ENCODE data around the gene MAP4K2. TPM values are rescaled to one million over a fixed set of nuclear protein-coding genes. Genes with fewer than 3 reads are reported as not detected.

The MAP4K2 gene
- total and polyA plus RNA-seq, 2 of the 4 experiments (the other 2 are of a cell fraction): 11.7 to 16.6 TPM

DNA sequence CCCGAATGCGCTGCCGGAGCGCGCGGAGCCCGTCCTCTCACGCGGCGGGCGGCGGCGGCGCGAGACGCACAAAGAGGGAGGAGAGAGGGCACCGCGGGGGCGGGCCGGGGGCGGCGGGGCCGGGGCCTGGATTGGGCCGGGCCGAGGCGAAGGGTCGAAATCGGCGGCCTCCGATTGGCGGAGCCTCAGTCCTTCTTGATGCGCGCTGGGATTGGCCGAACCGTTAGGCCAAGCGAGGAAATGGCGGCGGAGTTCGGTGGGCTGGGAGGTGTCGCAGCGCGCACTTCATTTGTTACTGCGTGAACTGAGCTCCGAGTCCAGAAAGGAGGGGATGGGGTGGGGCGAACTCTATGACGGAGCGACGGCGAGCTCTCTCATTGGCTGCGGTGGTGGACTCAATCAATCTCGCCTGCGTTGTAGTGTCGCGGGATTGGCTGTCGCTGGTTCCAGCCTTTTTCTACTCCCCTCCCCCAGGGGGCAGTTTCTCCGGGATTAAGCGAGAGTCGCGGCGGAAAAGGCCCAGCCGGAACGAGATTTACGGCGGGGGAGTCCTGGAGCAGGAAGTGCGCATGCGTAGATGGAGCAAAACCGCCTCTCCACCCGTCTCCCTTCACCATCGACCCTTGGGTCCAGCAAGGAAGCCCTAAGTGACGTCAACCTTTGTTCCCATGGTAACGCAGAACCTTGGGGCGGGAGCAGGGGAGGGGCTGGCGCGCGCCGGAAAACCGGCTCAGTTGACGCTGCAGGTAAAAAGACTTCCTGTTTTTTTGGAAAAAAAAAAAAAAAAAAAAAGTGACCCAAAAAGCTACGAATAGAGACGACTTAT, 24.3 kb downstream of the MAP4K2 start, which contains the start of gene SF1:
SF1 (minus strand) TSS at position 70 of the 826 bp plus-strand sequence. CDS start 150 bp downstream, outside the sequence.
- Histone ChIP-seq H3K4ac (ENCODE audit: low read depth, low read length) (peak within 1 kb of the TSS; percentile 81), H3K4me1 (ENCODE audit: control insufficient read depth, insufficient read depth, low read length) (peaks cover 2% of the 10 kb centered on the region; the same call in 1 of the 2 replicates), H3K9ac (ENCODE audit: low read depth, low read length) (peak within 1 kb of the TSS; percentile 84), H3K27ac (ENCODE audit: insufficient read depth, low read length) (peak within 1 kb of the TSS; percentile 94), H3K18ac (ENCODE audit: low read depth, low read length) (peak within 1 kb of the TSS; percentile 26), H3K36me3 (ENCODE audit: control insufficient read depth, insufficient read depth, low read length) (peaks cover 19% of the 10 kb centered on the region), H3K4me2 (ENCODE audit: low read depth, low read length) (peak within 1 kb of the TSS; percentile 98), H2BK15ac (ENCODE audit: low read depth, low read length) (no peak within 1 kb of the TSS; the same call in 2 of the 3 replicates), H2AK9ac (replicated peaks; ENCODE audit: low read depth, low read length, poor library complexity) (peak within 1 kb of the TSS; percentile 95), H3K9me1 (ENCODE audit: insufficient read depth, low read length) (no peaks in the 10 kb centered on the region; the same call in 1 of the 2 replicates), H2BK120ac (ENCODE audit: low read depth, low read length) (peak within 1 kb of the TSS; percentile 13; the same call in 1 of the 2 replicates), H4K20me1 (ENCODE audit: insufficient read depth, low read length) (peaks cover 38% of the 10 kb centered on the region), H3K23ac (ENCODE audit: low read depth, low read length) (peak within 1 kb of the TSS; percentile 67; the same call in 1 of the 2 replicates), H3K14ac (replicated peaks; ENCODE audit: low read depth, low read length) (peak within 1 kb of the TSS; percentile 83), H4K91ac (ENCODE audit: insufficient read depth, low read depth, low read length) (peak within 1 kb of the TSS; percentile 75), H2BK20ac (ENCODE audit: low read depth, low read length) (no peak within 1 kb of the TSS), H3K56ac (ENCODE audit: extremely low read depth, insufficient read depth, low read length) (peak within 1 kb of the TSS; percentile 46; the same call in 1 of the 2 replicates), H3K4me3 (ENCODE audit: insufficient read depth, low read depth, low read length) (peak within 1 kb of the TSS; percentile 94), H2AFZ (replicated peaks; ENCODE audit: low read length, poor library complexity) (peak within 1 kb of the TSS; percentile 86), H2AK5ac (ENCODE audit: low read depth, low read length) (peak within 1 kb of the TSS; percentile 91), H4K5ac (ENCODE audit: low read depth, low read length) (peak within 1 kb of the TSS; percentile 87), H2BK5ac (ENCODE audit: low read depth, low read length, poor library complexity, severe bottlenecking) (peak within 1 kb of the TSS; percentile 87), H3K9me3 (ENCODE audit: control insufficient read depth, insufficient read depth, low read length) (no peaks in the 10 kb centered on the region), H3K27me3 (ENCODE audit: control insufficient read depth, insufficient read depth, low read length) (no peaks in the 10 kb centered on the region), H4K8ac (ENCODE audit: low read depth in 2 of 2, low read length in 2 of 2) (peak within 1 kb of the TSS; percentile 75 to 92), H3K79me1 (ENCODE audit: low read depth in 1 of 2, low read length in 2 of 2) (peaks cover 7 to 40% of the 10 kb centered on the region in 2 experiments)
- no CpG with 5 or more reads among the region's 80 CpGs for WGBS, 2 experiments (ENCODE audit: extremely low coverage in 2 of 2, insufficient read length in 1 of 2)
- TF ChIP-seq, protein P1, sequence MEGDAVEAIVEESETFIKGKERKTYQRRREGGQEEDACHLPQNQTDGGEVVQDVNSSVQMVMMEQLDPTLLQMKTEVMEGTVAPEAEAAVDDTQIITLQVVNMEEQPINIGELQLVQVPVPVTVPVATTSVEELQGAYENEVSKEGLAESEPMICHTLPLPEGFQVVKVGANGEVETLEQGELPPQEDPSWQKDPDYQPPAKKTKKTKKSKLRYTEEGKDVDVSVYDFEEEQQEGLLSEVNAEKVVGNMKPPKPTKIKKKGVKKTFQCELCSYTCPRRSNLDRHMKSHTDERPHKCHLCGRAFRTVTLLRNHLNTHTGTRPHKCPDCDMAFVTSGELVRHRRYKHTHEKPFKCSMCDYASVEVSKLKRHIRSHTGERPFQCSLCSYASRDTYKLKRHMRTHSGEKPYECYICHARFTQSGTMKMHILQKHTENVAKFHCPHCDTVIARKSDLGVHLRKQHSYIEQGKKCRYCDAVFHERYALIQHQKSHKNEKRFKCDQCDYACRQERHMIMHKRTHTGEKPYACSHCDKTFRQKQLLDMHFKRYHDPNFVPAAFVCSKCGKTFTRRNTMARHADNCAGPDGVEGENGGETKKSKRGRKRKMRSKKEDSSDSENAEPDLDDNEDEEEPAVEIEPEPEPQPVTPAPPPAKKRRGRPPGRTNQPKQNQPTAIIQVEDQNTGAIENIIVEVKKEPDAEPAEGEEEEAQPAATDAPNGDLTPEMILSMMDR (conservative IDR thresholded peaks at IDR 0.05; ENCODE audit: low read depth, low read length): peak; percentile 20; the same call in 1 of the 2 replicates
- TF ChIP-seq RAD21 (IDR thresholded peaks at IDR 0.05; ENCODE audit: low read length) (no peak), MAZ (IDR thresholded peaks at IDR 0.05; ENCODE audit: borderline replicate concordance, low read depth, low read length) (peak; percentile 100), MXI1 (IDR thresholded peaks at IDR 0.05; ENCODE audit: borderline replicate concordance, low read depth, low read length) (peak; percentile 0; the same call in 1 of the 2 replicates), RFX5 (IDR thresholded peaks at IDR 0.05; ENCODE audit: low read depth, low read length) (peak; percentile 57; the same call in 1 of the 2 replicates), POLR2A (IDR thresholded peaks at IDR 0.05; ENCODE audit: low read depth, low read length) (peak; percentile 84)
- ATAC-seq (ENCODE audit: low read depth) (peak; percentile 88), DNase-seq (peak; percentile 100)
- in situ Hi-C loops (cut with MboI; ENCODE audit: low sequenced_read_pairs): no loop called here
- BruUV-seq (replicated peaks): no TSS peak
- ChIA-PET POLR2A (ENCODE audit: unreplicated experiment) (interaction anchor here (0.5 to 0.6 kb wide), 2 partner anchors 794 to 1109 kb away, joined by 3 to 5 read pairs; partner anchors contain the start of genes FAM89B and FIBP), CTCF (interaction anchor here (0.7 to 1.3 kb wide), 2 partner anchors 9 to 91 kb away, joined by 3 to 4 read pairs; no protein-coding TSS in a partner anchor)
- intact Hi-C loops (cut with micrococcal nuclease): loop anchor here (2.0 kb wide), 1 partner anchor 24 kb away; the partner anchor contains the start of gene MAP4K2
- dilution Hi-C loops (cut with HindIII; ENCODE audit: low sequenced_read_pairs, unreplicated experiment): no loop called here

All from IMR-90 (cell line).